ENCODE data around the gene TMIE. TPM values are rescaled to one million over a fixed set of nuclear protein-coding genes. Genes with fewer than 3 reads are reported as not detected.
A peak's percentile ranks its signal among the peaks of the same experiment; 100 is the strongest.

Gene TMIE
- total and polyA plus RNA-seq, 2 of the 4 experiments (the other 2 are of a cell fraction) = 0.12 TPM; not detected in 1

- Histone ChIP-seq H2AFZ (replicated peaks; ENCODE audit: low read length, poor library complexity) (no peak overlapping the region), H3K18ac (ENCODE audit: low read depth, low read length) (no peak overlapping the region), H3K4me1 (ENCODE audit: control insufficient read depth, insufficient read depth, low read length) (peaks cover 2% of the 10 kb centered on the region; the same call in 1 of the 2 replicates), H4K20me1 (ENCODE audit: insufficient read depth, low read length) (no peaks in the 10 kb centered on the region), H2BK5ac (ENCODE audit: low read depth, low read length, poor library complexity, severe bottlenecking) (no peak overlapping the region), H3K27me3 (ENCODE audit: control insufficient read depth, insufficient read depth, low read length) (no peaks in the 10 kb centered on the region), H3K14ac (replicated peaks; ENCODE audit: low read depth, low read length) (no peak overlapping the region), H2BK20ac (ENCODE audit: low read depth, low read length) (no peak overlapping the region), H2BK15ac (ENCODE audit: low read depth, low read length) (no peak overlapping the region), H3K79me1 (ENCODE audit: low read depth in 1 of 2, low read length in 2 of 2) (no peaks in the 10 kb centered on the region), H3K9me3 (ENCODE audit: control insufficient read depth, insufficient read depth, low read length) (no peaks in the 10 kb centered on the region), H4K5ac (ENCODE audit: low read depth, low read length) (no peak overlapping the region), H4K8ac (ENCODE audit: low read depth in 2 of 2, low read length in 2 of 2) (no peak overlapping the region), H3K9ac (ENCODE audit: low read depth, low read length) (no peak overlapping the region), H3K4me3 (ENCODE audit: insufficient read depth, low read depth, low read length) (no peak overlapping the region), H2AK9ac (replicated peaks; ENCODE audit: low read depth, low read length, poor library complexity) (peak overlapping the region; percentile 25), H4K91ac (ENCODE audit: insufficient read depth, low read depth, low read length) (no peak overlapping the region), H3K4ac (ENCODE audit: low read depth, low read length) (no peak overlapping the region), H3K36me3 (ENCODE audit: control insufficient read depth, insufficient read depth, low read length) (peaks cover 5% of the 10 kb centered on the region; the same call in 1 of the 2 replicates), H2AK5ac (ENCODE audit: low read depth, low read length) (no peak overlapping the region), H3K23ac (ENCODE audit: low read depth, low read length) (no peak overlapping the region), H3K27ac (ENCODE audit: insufficient read depth, low read length) (no peak overlapping the region), H3K56ac (ENCODE audit: extremely low read depth, insufficient read depth, low read length) (no peak overlapping the region), H2BK120ac (ENCODE audit: low read depth, low read length) (no peak overlapping the region), H3K4me2 (ENCODE audit: low read depth, low read length) (no peak overlapping the region), H3K9me1 (ENCODE audit: insufficient read depth, low read length) (no peaks in the 10 kb centered on the region)
- in situ Hi-C loops (cut with MboI; ENCODE audit: low sequenced_read_pairs) = no loop called here
- WGBS, 2 experiments (ENCODE audit: extremely low coverage in 2 of 2, insufficient read length in 1 of 2) = 58% methylated on average over 5 of the region's 10 CpGs; no CpG with 5 or more reads in 1 of the 2 experiments
- CTCF ChIA-PET = interaction anchor here (1.4 kb wide), 1 partner anchor 44 kb away, joined by 3 read pairs; no protein-coding TSS in a partner anchor
- no TSS peak for BruUV-seq (replicated peaks)
- POLR2A ChIA-PET (ENCODE audit: unreplicated experiment) = no interaction called here
- dilution Hi-C loops (cut with HindIII; ENCODE audit: low sequenced_read_pairs, unreplicated experiment) = no loop called here
- no peak for TF ChIP-seq CEBPB (IDR thresholded peaks at IDR 0.05; ENCODE audit: low read depth, low read length)
- TF ChIP-seq CTCF (conservative IDR thresholded peaks at IDR 0.05; ENCODE audit: low read depth, low read length) = no peak
- no peak for TF ChIP-seq ELK1 (IDR thresholded peaks at IDR 0.05; ENCODE audit: borderline replicate concordance, low read depth, low read length)
- no peak for TF ChIP-seq RFX5 (IDR thresholded peaks at IDR 0.05; ENCODE audit: low read depth, low read length)
- TF ChIP-seq NFE2L2 (IDR thresholded peaks at IDR 0.05; ENCODE audit: low read depth, low read length) = no peak
- no peak for TF ChIP-seq MXI1 (IDR thresholded peaks at IDR 0.05; ENCODE audit: borderline replicate concordance, low read depth, low read length)
- DNase-seq (no peak), ATAC-seq (ENCODE audit: low read depth) (no peak)
- intact Hi-C loops (cut with micrococcal nuclease) = no loop called here
Observed at GRCh38 chr3:46673151-46674030, 27.8 kb upstream of the TMIE start.

Measured in IMR-90 (cell line).